GM18519 (cell line): ENCODE results near the gene KDM4D.
"Not testable (repeated sequence)": the region's sequence is repeated elsewhere in the genome, so short reads cannot be mapped to it uniquely, and the experiment has no call there.

ENCODE experiments used
- ATAC-seq: cut with Tn5 transposase; IDR thresholded peaks from one replicate; pipeline ENCODE4 v1.9.1; 2021; ENCODE audit warnings: mild to moderate bottlenecking, moderate library complexity; ENCODE audit not compliant: unreplicated experiment, low FRiP score

KDM4D gene

GRCh38 chr11:95025594-95025993 is 52.1 kb downstream of the KDM4D start:
- ATAC-seq: not testable (repeated sequence)

- ATAC-seq: no peak
These were observed 54.8 kb downstream of the KDM4D start for GRCh38 chr11:95028357-95028756.

DNA sequence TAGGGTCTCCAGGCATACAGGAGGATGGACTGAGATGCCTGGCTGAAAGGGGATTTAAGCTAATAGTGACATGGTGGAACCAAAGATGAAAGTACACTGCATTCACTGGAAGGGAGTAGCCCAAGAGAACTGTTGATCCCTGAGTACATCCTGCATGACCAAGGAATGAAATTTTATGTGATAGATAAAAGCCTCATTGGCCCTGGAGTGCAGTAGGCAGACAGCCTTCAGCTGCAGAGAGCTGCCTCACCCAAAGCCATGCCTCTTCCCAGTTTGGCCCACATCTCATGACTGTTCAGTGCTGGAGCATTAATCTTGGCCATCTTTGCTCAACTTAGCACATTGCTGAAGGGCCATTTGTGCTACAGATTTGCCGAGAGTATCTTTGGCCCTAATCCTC is 59.5 kb downstream of the KDM4D start:
- ATAC-seq: no peak

- no peak for ATAC-seq
These were observed 61.8 kb downstream of the KDM4D start for GRCh38 chr11:95035316-95035715.

GRCh38 chr11:95037356-95038035 is 64.0 kb downstream of the KDM4D start:
- not testable (repeated sequence) for ATAC-seq

GRCh38 chr11:95042239-95042638 is 68.7 kb downstream of the KDM4D start:
- ATAC-seq: no peak

GRCh38 chr11:95042906-95043305 is 69.4 kb downstream of the KDM4D start:
- no peak for ATAC-seq

GRCh38 chr11:95044010-95044409 is 70.5 kb downstream of the KDM4D start:
- ATAC-seq: no peak

DNA sequence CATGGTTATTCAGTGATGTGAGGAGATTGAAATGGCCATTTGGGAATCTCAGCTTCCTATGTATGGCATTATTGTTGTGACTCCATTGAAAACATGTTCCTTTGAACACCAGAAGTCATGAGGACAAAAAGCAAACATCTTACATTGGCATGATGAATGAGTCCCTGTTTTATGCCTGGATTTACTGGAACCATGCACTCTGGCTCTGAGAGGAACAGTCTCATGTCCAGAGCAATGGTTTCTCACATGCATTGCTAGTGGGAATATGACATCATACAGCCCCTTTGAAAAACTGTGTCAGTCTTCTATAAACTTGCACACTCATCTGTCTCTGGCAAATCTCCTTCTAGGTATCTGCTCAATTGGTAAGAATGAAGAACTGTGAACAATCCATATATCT is 72.3 kb downstream of the KDM4D start:
- no peak for ATAC-seq
